ENCODE results near the gene DHX15.

The DHX15 gene

DNA sequence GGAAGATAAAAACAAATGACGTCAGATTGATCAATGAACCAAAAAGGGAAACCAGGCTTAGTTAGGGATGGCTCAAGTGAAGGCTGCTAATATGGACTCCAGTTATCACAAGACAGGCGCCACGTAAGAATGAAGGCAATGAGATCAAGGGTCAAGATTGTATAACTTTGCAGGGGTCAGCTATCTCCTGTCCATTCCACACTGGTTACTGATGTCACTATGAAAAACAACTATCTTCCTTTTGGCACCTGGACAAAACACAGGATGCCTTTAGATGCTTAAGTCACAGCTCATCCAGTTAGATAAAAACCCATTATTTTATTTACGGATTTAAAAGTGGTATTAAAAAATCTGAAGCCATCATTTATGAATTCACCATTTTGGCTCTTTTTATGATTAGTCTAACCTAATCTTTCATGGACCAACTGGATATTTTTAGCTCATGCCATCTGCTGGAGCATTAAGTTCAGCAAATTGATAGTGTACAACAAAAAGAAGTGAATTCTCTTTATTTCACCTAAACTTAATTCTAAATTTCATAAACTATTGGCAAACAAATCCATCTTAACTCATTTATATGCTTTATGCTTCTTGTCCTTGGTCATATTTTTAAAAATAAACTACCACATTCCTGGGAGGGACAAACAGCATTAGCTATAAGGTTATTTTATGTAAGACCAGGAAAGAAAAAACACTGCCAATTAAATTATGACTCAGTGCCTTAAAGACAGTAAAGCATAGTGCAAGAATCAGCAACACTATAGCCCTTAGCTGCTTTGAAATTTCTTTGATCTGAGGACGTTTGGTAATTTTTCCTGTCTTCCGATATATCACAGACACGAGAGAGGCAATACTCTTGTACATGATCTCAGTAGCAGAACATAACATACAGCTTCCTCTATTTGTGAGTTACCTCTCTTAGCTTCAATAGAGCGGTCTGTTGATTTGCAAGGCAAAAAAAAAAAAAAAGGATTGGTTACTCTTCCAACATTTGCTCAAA lies 27.0 kb downstream of the DHX15 start:
- Histone ChIP-seq H3K36me3 (ENCODE audit: control insufficient read depth, low read length) (peaks cover 91% of the 10 kb centered on the region), H3K4me3 (ENCODE audit: low read length) (no peak overlapping the region), H3K9me2 (replicated peaks; ENCODE audit: control insufficient read depth, low read length) (no peaks in the 10 kb centered on the region), H3K9me3 (ENCODE audit: control insufficient read depth, insufficient read depth, low read length) (no peaks in the 10 kb centered on the region), H4K20me1 (ENCODE audit: control insufficient read depth, insufficient read depth, low read depth, low read length) (peaks cover 66% of the 10 kb centered on the region), H3K79me2 (ENCODE audit: control insufficient read depth, low read length) (peaks cover 98% of the 10 kb centered on the region), H3K27me3 (ENCODE audit: control insufficient read depth, low read length) (no peaks in the 10 kb centered on the region), H3K4me1 (ENCODE audit: control insufficient read depth, low read length) (peaks cover 32% of the 10 kb centered on the region), H3K27ac (ENCODE audit: low read depth, low read length) (no peak overlapping the region), H3K4me2 (ENCODE audit: low read length) (no peak overlapping the region), H3F3A (ENCODE audit: control insufficient read depth, insufficient read depth) (peaks cover 12% of the 10 kb centered on the region)
- TF ChIP-seq CTCF (IDR thresholded peaks at IDR 0.05; ENCODE audit: low read depth, low read length, poor library complexity, severe bottlenecking) (no peak), EZH2phosphoT487 (IDR thresholded peaks at IDR 0.05; ENCODE audit: borderline replicate concordance, low read length) (no peak)

- Histone ChIP-seq H3K79me2 (ENCODE audit: control insufficient read depth, low read length) (peaks cover 96% of the 10 kb centered on the region), H3K9me3 (ENCODE audit: control insufficient read depth, insufficient read depth, low read length) (no peaks in the 10 kb centered on the region), H3K4me1 (ENCODE audit: control insufficient read depth, low read length) (no peaks in the 10 kb centered on the region), H4K20me1 (ENCODE audit: control insufficient read depth, insufficient read depth, low read depth, low read length) (peaks cover 45% of the 10 kb centered on the region), H3K27ac (ENCODE audit: low read depth, low read length) (no peak overlapping the region), H3K27me3 (ENCODE audit: control insufficient read depth, low read length) (no peaks in the 10 kb centered on the region), H3K4me3 (ENCODE audit: low read length) (no peak overlapping the region), H3K36me3 (ENCODE audit: control insufficient read depth, low read length) (peaks cover 85% of the 10 kb centered on the region), H3K9me2 (replicated peaks; ENCODE audit: control insufficient read depth, low read length) (no peaks in the 10 kb centered on the region), H3F3A (ENCODE audit: control insufficient read depth, insufficient read depth) (peaks cover 15% of the 10 kb centered on the region), H3K4me2 (ENCODE audit: low read length) (no peak overlapping the region)
- TF ChIP-seq EZH2phosphoT487 (IDR thresholded peaks at IDR 0.05; ENCODE audit: borderline replicate concordance, low read length) (no peak), CTCF (IDR thresholded peaks at IDR 0.05; ENCODE audit: low read depth, low read length, poor library complexity, severe bottlenecking) (peak; percentile 44)
These were observed 32.7 kb downstream of the DHX15 start for GRCh38 chr4:24551492-24552289.

DNA sequence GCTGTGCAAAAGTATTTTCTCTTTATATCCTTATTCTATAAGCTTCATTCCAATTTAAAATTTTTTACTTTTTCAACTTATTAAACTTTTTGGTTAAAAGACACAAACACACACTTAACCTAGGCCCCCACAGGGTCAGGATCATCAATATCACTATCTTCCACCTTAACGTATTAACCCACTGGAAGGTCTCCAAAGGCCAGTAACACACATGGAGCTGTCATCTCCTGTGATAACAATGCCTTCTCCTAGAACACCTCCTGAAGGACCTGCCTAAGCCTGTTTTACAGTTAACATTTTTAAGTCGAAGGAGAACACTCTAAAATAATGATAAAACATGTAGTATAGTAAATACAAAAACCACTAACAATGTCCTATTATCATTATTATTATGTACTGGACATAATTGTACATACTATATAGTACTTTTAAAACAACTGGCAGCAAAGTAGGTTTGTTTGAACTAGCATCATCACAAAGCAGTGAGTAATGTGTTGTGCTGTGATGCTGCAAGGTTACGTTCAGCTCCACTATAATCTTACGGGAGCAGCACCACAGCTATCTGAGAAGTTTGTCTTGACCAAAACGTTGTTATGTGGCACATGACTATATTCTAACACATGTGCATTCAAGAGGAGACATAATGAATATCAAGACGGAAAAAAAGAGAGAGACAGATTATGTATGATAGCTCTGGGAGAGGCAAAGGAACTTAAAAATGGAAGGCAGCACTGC lies 33.7 kb downstream of the DHX15 start:
- H3K27ac ChIP-seq (ENCODE audit: low read depth, low read length) = no peak overlapping the region
- H3K9me3 ChIP-seq (ENCODE audit: control insufficient read depth, insufficient read depth, low read length) = no peaks in the 10 kb centered on the region
- no peak overlapping the region for H3K4me3 ChIP-seq (ENCODE audit: low read length)
- peaks cover 96% of the 10 kb centered on the region for H3K79me2 ChIP-seq (ENCODE audit: control insufficient read depth, low read length)
- no peak for TF ChIP-seq CTCF (IDR thresholded peaks at IDR 0.05; ENCODE audit: low read depth, low read length, poor library complexity, severe bottlenecking)
- TF ChIP-seq EZH2phosphoT487 (IDR thresholded peaks at IDR 0.05; ENCODE audit: borderline replicate concordance, low read length) = no peak
- peaks cover 40% of the 10 kb centered on the region for H4K20me1 ChIP-seq (ENCODE audit: control insufficient read depth, insufficient read depth, low read depth, low read length)
- no peaks in the 10 kb centered on the region for H3K27me3 ChIP-seq (ENCODE audit: control insufficient read depth, low read length)
- no peaks in the 10 kb centered on the region for H3K9me2 ChIP-seq (replicated peaks; ENCODE audit: control insufficient read depth, low read length)
- 0 out of 2 replicates have a peak, but pooled peaks cover under 1% of the 10 kb centered on the region for H3K4me1 ChIP-seq (ENCODE audit: control insufficient read depth, low read length)
- peaks cover 84% of the 10 kb centered on the region for H3K36me3 ChIP-seq (ENCODE audit: control insufficient read depth, low read length)
- H3F3A ChIP-seq (ENCODE audit: control insufficient read depth, insufficient read depth) = peaks cover 12% of the 10 kb centered on the region
- no peak overlapping the region for H3K4me2 ChIP-seq (ENCODE audit: low read length)
